Osteoblast (primary cell): ENCODE results near the gene UBE3B. TPM values are rescaled to one million over a fixed set of nuclear protein-coding genes. Genes with fewer than 3 reads are reported as not detected.
A peak's percentile ranks its signal among the peaks of the same experiment; 100 is the strongest.

ENCODE experiments used
- DNase-seq: peaks from one replicate; pipeline ENCODE4 v3.0.0; 2011; ENCODE audit warnings: low spot score, mixed read lengths; ENCODE audit not compliant: insufficient read length; ENCODE audit errors: missing footprints
- H2AFZ ChIP-seq: 2 replicates; pipeline ENCODE4 v1.6.0; 2011; ENCODE audit warnings: mild to moderate bottlenecking, low read length
- H3K27ac ChIP-seq: 2 replicates; pipeline ENCODE4 v1.5.1; 2011; ENCODE audit warnings: mild to moderate bottlenecking, low read depth, low read length, moderate library complexity
- H3K27me3 ChIP-seq: 2 replicates; pipeline ENCODE4 v1.6.0; 2012; ENCODE audit warnings: mild to moderate bottlenecking, control low read depth, inconsistent platforms, low read length, moderate library complexity; ENCODE audit not compliant: insufficient read depth
- H3K36me3 ChIP-seq: 2 replicates; pipeline ENCODE4 v1.5.1; 2011; ENCODE audit warnings: mild to moderate bottlenecking, low read length, control low read depth, moderate library complexity; ENCODE audit not compliant: insufficient read depth
- H3K4me1 ChIP-seq: 2 replicates; pipeline ENCODE4 v1.5.1; 2011; ENCODE audit warnings: mild to moderate bottlenecking, low read length, control low read depth, moderate library complexity; ENCODE audit not compliant: insufficient read depth
- H3K4me2 ChIP-seq: 2 replicates; pipeline ENCODE4 v1.6.0; 2011; ENCODE audit warnings: mild to moderate bottlenecking, low read length; ENCODE audit not compliant: insufficient read depth
- H3K4me3 ChIP-seq: fragments of 200-600 bp; sonication (generic); 3 replicates; pipeline ENCODE4 v1.5.1; 2012; ENCODE audit warnings: mild to moderate bottlenecking, low read length, inconsistent platforms; ENCODE audit not compliant: insufficient read depth
- H3K79me2 ChIP-seq: 2 replicates; pipeline ENCODE4 v1.6.0; 2012; ENCODE audit warnings: mild to moderate bottlenecking, low read length, control low read depth, inconsistent platforms; ENCODE audit not compliant: insufficient read depth
- H3K9me3 ChIP-seq: 2 replicates; pipeline ENCODE4 v1.5.1; 2011; ENCODE audit warnings: low read depth, low read length, control low read depth
- H4K20me1 ChIP-seq: 2 replicates; pipeline ENCODE4 v1.6.0; 2012; ENCODE audit warnings: mild to moderate bottlenecking, low read length, control low read depth; ENCODE audit not compliant: insufficient read depth
- CTCF ChIP-seq: IDR thresholded peaks from 2 replicates; pipeline ENCODE4 v1.5.1; 2011; ENCODE audit warnings: mild to moderate bottlenecking, low read depth, low read length, moderate library complexity; ENCODE audit errors: extremely low read depth
- total RNA-seq: library from RNA; depleted of rRNA; stranded (reverse); fragments of >200 nt; gene quantifications from 2 replicates; pipeline ENCODE4 v1.2.3, GENCODE V29; 2012

Gene UBE3B
- total RNA-seq, 1 donor: 40.9 TPM

GRCh38 chr12:109475121-109475520 is 2.3 kb upstream of the UBE3B start:
- peak overlapping the region; percentile 99 for H3K27ac ChIP-seq
- H3K4me2 ChIP-seq: peak overlapping the region; percentile 99
- no peaks in the 10 kb centered on the region for H3K9me3 ChIP-seq
- peaks cover 97% of the 10 kb centered on the region for H3K79me2 ChIP-seq
- DNase-seq: no peak
- H3K27me3 ChIP-seq: no peaks in the 10 kb centered on the region
- peaks cover 26% of the 10 kb centered on the region for H3K36me3 ChIP-seq
- peak overlapping the region; percentile 99 for H3K4me3 ChIP-seq
- no peak overlapping the region for H2AFZ ChIP-seq
- peaks cover 46% of the 10 kb centered on the region for H4K20me1 ChIP-seq
- H3K4me1 ChIP-seq: peaks cover 38% of the 10 kb centered on the region
- TF ChIP-seq CTCF: no peak

- H3K36me3 ChIP-seq: peaks cover 15% of the 10 kb centered on the region
- peaks cover 35% of the 10 kb centered on the region for H4K20me1 ChIP-seq
- H3K9me3 ChIP-seq: no peaks in the 10 kb centered on the region
- TF ChIP-seq CTCF: no peak
- H3K79me2 ChIP-seq: peaks cover 96% of the 10 kb centered on the region
- H3K4me2 ChIP-seq: peak overlapping the region; percentile 99
- H3K4me3 ChIP-seq: peak overlapping the region; percentile 99
- peak overlapping the region; percentile 16 for H2AFZ ChIP-seq
- H3K27ac ChIP-seq: peak overlapping the region; percentile 99
- no peaks in the 10 kb centered on the region for H3K27me3 ChIP-seq
- H3K4me1 ChIP-seq: peaks cover 38% of the 10 kb centered on the region
- DNase-seq: no peak
Measured at GRCh38 chr12:109475993-109476806, 1.2 kb upstream of the UBE3B start.

GRCh38 chr12:109476807-109477184 is 638 bp upstream of the UBE3B start:
- DNase-seq: no peak
- Histone ChIP-seq H3K79me2 (peaks cover 90% of the 10 kb centered on the region), H3K4me3 (peak overlapping the region; percentile 99), H3K9me3 (no peaks in the 10 kb centered on the region), H3K27ac (peak overlapping the region; percentile 99), H3K4me2 (peak overlapping the region; percentile 99), H3K36me3 (peaks cover 14% of the 10 kb centered on the region), H3K27me3 (no peaks in the 10 kb centered on the region), H4K20me1 (peaks cover 32% of the 10 kb centered on the region), H3K4me1 (peaks cover 38% of the 10 kb centered on the region), H2AFZ (peak overlapping the region; percentile 98)
- no peak for TF ChIP-seq CTCF

- Histone ChIP-seq H3K4me1 (peaks cover 38% of the 10 kb centered on the region), H3K79me2 (peaks cover 84% of the 10 kb centered on the region), H3K27ac (peak overlapping the region; percentile 99), H4K20me1 (peaks cover 24% of the 10 kb centered on the region), H3K27me3 (no peaks in the 10 kb centered on the region), H3K9me3 (no peaks in the 10 kb centered on the region), H3K4me2 (peak overlapping the region; percentile 99), H3K36me3 (peaks cover 13% of the 10 kb centered on the region), H2AFZ (peak overlapping the region; percentile 98), H3K4me3 (peak overlapping the region; percentile 99)
- DNase-seq: no peak
- TF ChIP-seq CTCF: no peak
Measured at GRCh38 chr12:109477963-109478315, 505 bp downstream of the UBE3B start.
